ENCODE measurements around the gene ZCCHC24. TPM values are rescaled to one million over a fixed set of nuclear protein-coding genes. Genes with fewer than 3 reads are reported as not detected.
A peak's percentile ranks its signal among the peaks of the same experiment; 100 is the strongest.

The ZCCHC24 gene
- total RNA-seq (21.3 TPM), polyA plus RNA-seq (ENCODE audit: insufficient read depth, low read depth, low replicate concordance) (8.4 TPM)
- long read RNA-seq, donor 1, full-length matches to known transcripts, result 4 of 4 reads
- long read RNA-seq, donor 1, partial matches to known transcripts, result 0 of 4 reads
- long read RNA-seq, donor 1, other reads (novel, unspliced or antisense), result 0 of 4 reads
- long read RNA-seq, donor 2, full-length matches to known transcripts, result 5 of 10 reads
- long read RNA-seq, donor 2, partial matches to known transcripts, result 5 of 10 reads
- long read RNA-seq, donor 2, other reads (novel, unspliced or antisense), result 0 of 10 reads
- long read RNA-seq, donor 3, full-length matches to known transcripts, result 5 of 11 reads
- long read RNA-seq, donor 3, partial matches to known transcripts, result 6 of 11 reads
- long read RNA-seq, donor 3, other reads (novel, unspliced or antisense), result 0 of 11 reads
- long read RNA-seq, donor 4, full-length matches to known transcripts, result 7 of 7 reads
- long read RNA-seq, donor 4, partial matches to known transcripts, result 0 of 7 reads
- long read RNA-seq, donor 4, other reads (novel, unspliced or antisense), result 0 of 7 reads
- long read RNA-seq, donor 5, full-length matches to known transcripts, result 1 of 1 reads
- long read RNA-seq, donor 5, partial matches to known transcripts, result 0 of 1 reads
- long read RNA-seq, donor 5, other reads (novel, unspliced or antisense), result 0 of 1 reads
- long read RNA-seq, donor 6, full-length matches to known transcripts, result 2 of 2 reads
- long read RNA-seq, donor 6, partial matches to known transcripts, result 0 of 2 reads
- long read RNA-seq, donor 6, other reads (novel, unspliced or antisense), result 0 of 2 reads
- long read RNA-seq, donor 7, full-length matches to known transcripts, result 5 of 24 reads
- long read RNA-seq, donor 7, partial matches to known transcripts, result 1 of 24 reads
- long read RNA-seq, donor 7, other reads (novel, unspliced or antisense), result 18 of 24 reads
- long read RNA-seq, donor 8, full-length matches to known transcripts, result 2 of 14 reads
- long read RNA-seq, donor 8, partial matches to known transcripts, result 12 of 14 reads
- long read RNA-seq, donor 8, other reads (novel, unspliced or antisense), result 0 of 14 reads
- long read RNA-seq, donor 9, full-length matches to known transcripts, result 2 of 64 reads
- long read RNA-seq, donor 9, partial matches to known transcripts, result 62 of 64 reads
- long read RNA-seq, donor 9, other reads (novel, unspliced or antisense), result 0 of 64 reads
- long read RNA-seq, donor 10, full-length matches to known transcripts, result 2 of 10 reads
- long read RNA-seq, donor 10, partial matches to known transcripts, result 8 of 10 reads
- long read RNA-seq, donor 10, other reads (novel, unspliced or antisense), result 0 of 10 reads

- H3K36me3 ChIP-seq (ENCODE audit: control insufficient read depth in 2 of 3, insufficient read depth in 3 of 3, low read length in 3 of 3), result no peaks in the 10 kb centered on the region
- H3K4me3 ChIP-seq (ENCODE audit: low read length in 3 of 3), result peak within 1 kb of the TSS; percentile 67 to 77 (median 71)
- TF ChIP-seq, protein P1, sequence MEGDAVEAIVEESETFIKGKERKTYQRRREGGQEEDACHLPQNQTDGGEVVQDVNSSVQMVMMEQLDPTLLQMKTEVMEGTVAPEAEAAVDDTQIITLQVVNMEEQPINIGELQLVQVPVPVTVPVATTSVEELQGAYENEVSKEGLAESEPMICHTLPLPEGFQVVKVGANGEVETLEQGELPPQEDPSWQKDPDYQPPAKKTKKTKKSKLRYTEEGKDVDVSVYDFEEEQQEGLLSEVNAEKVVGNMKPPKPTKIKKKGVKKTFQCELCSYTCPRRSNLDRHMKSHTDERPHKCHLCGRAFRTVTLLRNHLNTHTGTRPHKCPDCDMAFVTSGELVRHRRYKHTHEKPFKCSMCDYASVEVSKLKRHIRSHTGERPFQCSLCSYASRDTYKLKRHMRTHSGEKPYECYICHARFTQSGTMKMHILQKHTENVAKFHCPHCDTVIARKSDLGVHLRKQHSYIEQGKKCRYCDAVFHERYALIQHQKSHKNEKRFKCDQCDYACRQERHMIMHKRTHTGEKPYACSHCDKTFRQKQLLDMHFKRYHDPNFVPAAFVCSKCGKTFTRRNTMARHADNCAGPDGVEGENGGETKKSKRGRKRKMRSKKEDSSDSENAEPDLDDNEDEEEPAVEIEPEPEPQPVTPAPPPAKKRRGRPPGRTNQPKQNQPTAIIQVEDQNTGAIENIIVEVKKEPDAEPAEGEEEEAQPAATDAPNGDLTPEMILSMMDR (IDR thresholded peaks at IDR 0.05; ENCODE audit: borderline replicate concordance, extremely low read depth, insufficient read depth), result no peak
- peak within 1 kb of the TSS; percentile 59 to 65 for H3K27ac ChIP-seq (ENCODE audit: low read depth in 2 of 2, low read length in 2 of 2)
- no peaks in the 10 kb centered on the region for H3K27me3 ChIP-seq (ENCODE audit: control insufficient read depth, insufficient read depth, low read length)
- FAIRE-seq (no peak), DNase-seq (peak; percentile 98 to 99 (median 99))
- no peaks in the 10 kb centered on the region for H3K9me3 ChIP-seq (ENCODE audit: control insufficient read depth in 2 of 3, insufficient read depth in 1 of 3, low read length in 3 of 3)
- H3K4me1 ChIP-seq (ENCODE audit: control insufficient read depth in 2 of 3, insufficient read depth in 2 of 3, low read depth in 1 of 3, low read length in 3 of 3), result peaks cover 0 to 20% (median 0%) of the 10 kb centered on the region in 3 donors
- intact Hi-C loops (cut with DNase I), result no loop called here
- H3K9ac ChIP-seq (ENCODE audit: low read length in 3 of 3), result peak within 1 kb of the TSS; percentile 37 to 85 (median 62)
Observed at GRCh38 chr10:79445161-79445976, at the start of gene ZCCHC24. Gene ZCCHC24, minus strand, starts transcription at chr10:79445624. Its CDS starts 184 bp downstream, at chr10:79445440.

- H3K4me3 ChIP-seq (ENCODE audit: low read length in 3 of 3), result no peak overlapping the region
- no peaks in the 10 kb centered on the region for H3K36me3 ChIP-seq (ENCODE audit: control insufficient read depth in 2 of 3, insufficient read depth in 3 of 3, low read length in 3 of 3)
- TF ChIP-seq, protein P1 (IDR thresholded peaks at IDR 0.05; ENCODE audit: borderline replicate concordance, extremely low read depth, insufficient read depth), result no peak
- H3K27ac ChIP-seq (ENCODE audit: low read depth in 2 of 2, low read length in 2 of 2), result no peak overlapping the region
- H3K9me3 ChIP-seq (ENCODE audit: control insufficient read depth in 2 of 3, insufficient read depth in 1 of 3, low read length in 3 of 3), result no peaks in the 10 kb centered on the region
- H3K9ac ChIP-seq (ENCODE audit: low read length in 3 of 3), result no peak overlapping the region
- DNase-seq, result peak in 1 of 5 donors; percentile 18
- intact Hi-C loops (cut with DNase I), result loop anchor here (10.0 kb wide), 1 partner anchor 119 kb away; no protein-coding TSS in a partner anchor
- no peak for FAIRE-seq
- H3K4me1 ChIP-seq (ENCODE audit: control insufficient read depth in 2 of 3, insufficient read depth in 2 of 3, low read depth in 1 of 3, low read length in 3 of 3), result peaks cover 0 to 2% (median 0%) of the 10 kb centered on the region in 3 donors
- H3K27me3 ChIP-seq (ENCODE audit: control insufficient read depth, insufficient read depth, low read length), result no peaks in the 10 kb centered on the region
Observed at GRCh38 chr10:79493806-79494205, 48.4 kb upstream of the ZCCHC24 start.

GRCh38 chr10:79492839-79493238 is 47.4 kb upstream of the ZCCHC24 start:
- Histone ChIP-seq H3K4me1 (ENCODE audit: control insufficient read depth in 2 of 3, insufficient read depth in 2 of 3, low read depth in 1 of 3, low read length in 3 of 3) (peaks cover 0 to 4% (median 0%) of the 10 kb centered on the region in 3 donors), H3K27ac (ENCODE audit: low read depth in 2 of 2, low read length in 2 of 2) (no peak overlapping the region), H3K9ac (ENCODE audit: low read length in 3 of 3) (no peak overlapping the region), H3K27me3 (ENCODE audit: control insufficient read depth, insufficient read depth, low read length) (no peaks in the 10 kb centered on the region), H3K4me3 (ENCODE audit: low read length in 3 of 3) (no peak overlapping the region), H3K9me3 (ENCODE audit: control insufficient read depth in 2 of 3, insufficient read depth in 1 of 3, low read length in 3 of 3) (no peaks in the 10 kb centered on the region), H3K36me3 (ENCODE audit: control insufficient read depth in 2 of 3, insufficient read depth in 3 of 3, low read length in 3 of 3) (no peaks in the 10 kb centered on the region)
- DNase-seq (peak in 1 of 5 donors; percentile 18), FAIRE-seq (no peak)
- intact Hi-C loops (cut with DNase I), result loop anchor here (10.0 kb wide), 1 partner anchor 118 kb away; no protein-coding TSS in a partner anchor
- TF ChIP-seq, protein P1 (IDR thresholded peaks at IDR 0.05; ENCODE audit: borderline replicate concordance, extremely low read depth, insufficient read depth), result no peak

Data from kidney (tissue), 22 donors.